Motor neuron (in vitro differentiated cells): ENCODE results near the gene CDC37. TPM values are rescaled to one million over a fixed set of nuclear protein-coding genes. Genes with fewer than 3 reads are reported as not detected.
A peak's percentile ranks its signal among the peaks of the same experiment; 100 is the strongest.

Source experiments
- ATAC-seq, 8 experiments: fragments of 200-7000 bp; cut with Tn5 transposase; replicated peaks in 6 of 8; 2 replicates each; pipeline ENCODE4 v1.8.0; 2021; ENCODE audit warnings: mild to moderate bottlenecking in 8 of 8, moderate library complexity in 8 of 8
- H3K27ac ChIP-seq, 2 donors: fragments of 250-450 bp; sonication (Bioruptor Pico); 2 replicates each; pipeline ENCODE4 v1.9.0; 2021; ENCODE audit warnings: antibody characterized with exemption in 2 of 2, mild to moderate bottlenecking in 2 of 2, moderate library complexity in 1 of 2
- H3K4me1 ChIP-seq, 2 donors: fragments of 250-450 bp; sonication (Bioruptor Pico); replicated peaks in 1 of 2; 2 replicates each; pipeline ENCODE4 v1.6.1; 2021; ENCODE audit warnings: antibody characterized with exemption in 2 of 2, mild to moderate bottlenecking in 2 of 2, moderate library complexity in 1 of 2
- H3K4me3 ChIP-seq, 5 donors: fragments of 250-450 bp; sonication (Bioruptor Pico); 2 replicates each; pipeline ENCODE4 v1.9.0; 2021; ENCODE audit warnings: antibody characterized with exemption in 5 of 5, mild to moderate bottlenecking in 5 of 5, moderate library complexity in 4 of 5
- WGBS, 10 experiments: fragments of 450-650 bp; shearing (Covaris generic); methylation state at CpG; one replicate each; pipeline ENCODE4 v1.0.0; 2022; 5-methylcytosine and 5-hydroxymethylcytosine counted together
- in situ Hi-C, 9 experiments: fragments of 400-800 bp; cut with MboI; loops; one replicate each; pipeline ENCODE4 v1.15.0; 2021; ENCODE audit warnings: low sequenced_read_pairs in 9 of 9, low pct_unique_long_range_greater_than_20kb in 2 of 9; ENCODE audit not compliant: unreplicated experiment in 9 of 9
- total RNA-seq, 8 experiments: library from RNA; unstranded; fragments of 300-600 nt; gene quantifications; 2 replicates each; pipeline versions ENCODE4 v1.2.3 to v1.2.4, GENCODE V29; 2022

Gene CDC37
- 100 to 1,000 TPM; 106 to 304 (median 175) TPM for total RNA-seq

GRCh38 chr19:10403137-10404021 lies at the start of gene CDC37:
Gene CDC37, minus strand, starts transcription at chr19:10403542. Its CDS starts 63 bp downstream, at chr19:10403479.
- H3K4me1 ChIP-seq = peaks cover 5 to 12% of the 10 kb centered on the region in 2 donors
- ATAC-seq = peak; percentile 69 to 87 (median 76)
- in situ Hi-C loops = no loop called here
- WGBS, 10 experiments = 0 to 19% (median 0%) methylated on average over 2 to 20 of the region's 69 CpGs; no CpG with 5 or more reads in 5 of the 10 experiments
- peak within 1 kb of the TSS; percentile 77 to 84 for H3K27ac ChIP-seq
- peak within 1 kb of the TSS; percentile 77 to 99 (median 94) for H3K4me3 ChIP-seq

GRCh38 chr19:10450853-10451609 lies 47.7 kb upstream of the CDC37 start:
- 86 to 100% methylated on average over 2 to 10 of the region's 25 CpGs; no CpG with 5 or more reads in 8 of the 10 experiments for WGBS, 10 experiments
- in situ Hi-C loops = no loop called here
- ATAC-seq = peak in 3 of 8 experiments; percentile 3 to 65 (median 15)
- peaks cover 19 to 33% of the 10 kb centered on the region in 2 donors for H3K4me1 ChIP-seq
- no peak overlapping the region for H3K4me3 ChIP-seq
- H3K27ac ChIP-seq = no peak overlapping the region

DNA sequence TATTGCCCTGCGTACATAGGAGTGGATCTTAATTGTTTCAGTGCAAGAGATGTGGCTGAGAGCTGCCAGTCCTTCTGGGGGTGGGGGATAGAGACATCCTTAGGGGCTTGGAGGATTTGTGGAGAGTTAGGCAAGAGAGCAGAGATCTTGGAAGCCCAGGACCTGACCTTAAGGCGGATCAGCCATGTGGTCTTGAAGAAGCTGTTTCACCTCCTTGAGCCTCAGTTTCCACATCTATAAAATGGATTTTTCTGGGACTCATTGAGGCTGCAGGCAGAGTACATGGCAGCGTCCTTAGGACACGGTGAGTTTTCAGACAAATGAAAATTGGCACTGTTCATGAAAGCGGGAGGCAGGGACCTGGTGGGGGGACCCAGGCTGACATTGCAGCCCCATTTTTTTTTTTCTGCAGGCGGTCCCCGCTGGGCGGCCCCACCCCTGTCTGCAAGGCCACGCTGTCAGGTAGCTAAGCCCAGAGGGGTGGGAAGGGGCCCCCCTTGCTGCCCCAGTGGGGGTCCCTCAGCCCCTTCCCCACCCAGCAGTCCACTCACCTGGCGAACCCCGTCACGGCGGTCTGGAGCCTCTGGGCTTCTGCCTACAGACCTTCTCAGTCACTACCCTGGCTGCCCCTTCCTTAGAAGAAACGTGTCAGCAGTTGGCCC lies 47.0 kb upstream of the CDC37 start:
- peaks cover 19 to 33% of the 10 kb centered on the region in 2 donors for H3K4me1 ChIP-seq
- 73 to 100% (median 91%) methylated on average over 1 to 4 of the region's 14 CpGs; no CpG with 5 or more reads in 5 of the 10 experiments for WGBS, 10 experiments
- in situ Hi-C loops = no loop called here
- no peak for ATAC-seq
- H3K4me3 ChIP-seq = no peak overlapping the region
- H3K27ac ChIP-seq = no peak overlapping the region

- ATAC-seq = no peak
- WGBS, 10 experiments = 50 to 80% (median 71%) methylated on average over 1 to 6 of the region's 7 CpGs; no CpG with 5 or more reads in 5 of the 10 experiments
- H3K4me3 ChIP-seq = no peak overlapping the region
- H3K4me1 ChIP-seq = peaks cover 13 to 23% of the 10 kb centered on the region in 2 donors
- no peak overlapping the region for H3K27ac ChIP-seq
- in situ Hi-C loops = no loop called here
These were observed 45.7 kb upstream of the CDC37 start for GRCh38 chr19:10449037-10449436.

GRCh38 chr19:10442698-10443097 lies 39.4 kb upstream of the CDC37 start:
- in situ Hi-C loops = no loop called here
- ATAC-seq = no peak
- WGBS, 10 experiments = 65 to 100% (median 77%) methylated on average over 1 to 3 of the region's 3 CpGs; no CpG with 5 or more reads in 4 of the 10 experiments
- Histone ChIP-seq H3K4me1 (no peaks in the 10 kb centered on the region), H3K27ac (no peak overlapping the region), H3K4me3 (no peak overlapping the region)

GRCh38 chr19:10439588-10439987 lies 36.2 kb upstream of the CDC37 start:
- 60 to 100% (median 80%) methylated on average over 1 to 2 of the region's 5 CpGs; no CpG with 5 or more reads in 3 of the 10 experiments for WGBS, 10 experiments
- in situ Hi-C loops = no loop called here
- Histone ChIP-seq H3K27ac (no peak overlapping the region), H3K4me1 (no peaks in the 10 kb centered on the region), H3K4me3 (no peak overlapping the region)
- no peak for ATAC-seq

DNA sequence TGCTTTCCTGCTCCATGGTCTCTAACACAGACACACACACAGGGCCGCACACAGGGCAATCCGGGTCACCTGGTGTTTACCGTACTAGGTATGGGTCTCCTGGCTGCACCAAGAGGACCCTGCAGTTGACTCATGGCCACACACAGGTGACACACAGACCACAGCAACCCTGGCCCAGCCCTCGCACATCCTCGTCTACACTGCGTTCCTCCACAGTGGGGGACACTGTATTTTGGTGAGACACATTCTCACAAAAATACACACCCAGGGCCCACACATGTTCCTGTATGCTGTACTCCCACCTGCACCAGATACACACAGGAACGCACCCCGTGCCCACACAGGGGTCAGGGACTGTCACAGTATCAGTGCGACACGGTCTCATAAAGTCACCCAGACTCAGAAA lies 29.8 kb upstream of the CDC37 start:
- Histone ChIP-seq H3K4me1 (peaks cover 6% of the 10 kb centered on the region in 2 donors), H3K4me3 (no peak overlapping the region), H3K27ac (no peak overlapping the region)
- 81 to 94% (median 92%) methylated on average over 2 to 5 of the region's 10 CpGs; no CpG with 5 or more reads in 5 of the 10 experiments for WGBS, 10 experiments
- in situ Hi-C loops = no loop called here
- ATAC-seq = no peak

DNA sequence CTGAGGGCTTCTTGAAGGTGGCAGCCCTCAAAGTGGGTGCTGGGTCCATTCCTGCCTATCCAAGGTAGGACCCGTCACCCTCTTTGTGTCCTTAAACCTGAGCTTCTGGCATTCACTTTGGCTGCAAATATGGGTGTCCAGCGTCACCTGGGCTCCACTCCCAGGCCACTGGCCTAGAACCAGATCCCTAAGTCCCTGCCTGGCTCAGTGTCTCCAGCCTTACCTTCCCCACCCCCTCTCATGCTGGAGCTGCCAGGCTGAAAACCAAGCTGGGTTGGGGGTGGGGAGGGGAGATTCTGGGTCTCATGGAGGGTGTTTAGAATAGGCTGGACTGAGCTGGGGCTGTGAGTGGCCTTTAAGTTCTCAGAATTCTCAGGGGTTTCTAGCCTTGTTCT lies 29.4 kb upstream of the CDC37 start:
- H3K4me1 ChIP-seq = peaks cover 6% of the 10 kb centered on the region in 2 donors
- no peak overlapping the region for H3K4me3 ChIP-seq
- WGBS, 10 experiments = 70 to 83% methylated on average over 2 of the region's 2 CpGs; no CpG with 5 or more reads in 8 of the 10 experiments
- in situ Hi-C loops = no loop called here
- H3K27ac ChIP-seq = no peak overlapping the region
- no peak for ATAC-seq

DNA sequence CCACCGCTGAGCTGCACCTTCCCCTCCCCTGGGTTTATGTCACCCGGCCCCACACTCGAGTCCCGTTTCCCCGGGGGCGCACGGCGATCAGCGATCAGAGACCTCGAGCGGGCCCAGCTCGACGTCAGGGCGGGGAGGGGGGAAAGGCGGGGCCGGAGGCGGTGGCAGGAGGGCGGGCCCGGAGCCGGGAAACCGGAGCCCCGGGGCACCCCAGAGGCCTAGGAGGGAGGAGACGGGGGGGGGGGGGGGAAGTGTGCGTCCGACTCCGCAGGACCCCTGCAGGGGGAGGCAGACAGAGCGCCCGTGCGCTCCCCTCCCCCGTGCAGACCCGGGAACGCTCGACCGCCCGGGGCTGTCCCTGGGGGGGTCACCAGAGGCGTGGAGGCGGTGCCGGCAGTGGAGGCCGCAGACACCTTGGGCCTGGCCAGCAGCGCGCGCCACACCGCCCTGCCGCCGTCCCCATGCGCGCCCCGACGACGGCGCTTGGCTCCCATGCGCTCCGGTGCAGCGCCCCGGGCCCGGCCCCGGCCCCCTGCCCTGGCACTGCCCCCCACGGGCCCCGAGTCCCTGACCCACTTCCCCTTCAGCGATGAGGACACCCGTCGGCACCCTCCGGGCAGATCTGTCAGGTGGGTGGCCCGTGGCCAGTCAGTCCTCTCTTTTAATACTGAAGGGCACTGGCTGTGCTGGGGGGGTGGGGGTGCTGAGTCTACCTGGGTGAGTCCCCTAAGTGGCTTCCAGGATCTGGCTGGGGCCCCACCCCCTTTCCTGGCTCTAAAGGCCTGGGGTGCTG lies 28.8 kb upstream of the CDC37 start:
- Histone ChIP-seq H3K4me3 (peak overlapping the region in 1 of 5 donors; percentile 16), H3K4me1 (peaks cover 6% of the 10 kb centered on the region in 2 donors), H3K27ac (no peak overlapping the region)
- 33% methylated on average over 3 of the region's 64 CpGs; no CpG with 5 or more reads in 9 of the 10 experiments for WGBS, 10 experiments
- in situ Hi-C loops = no loop called here
- ATAC-seq = peak; percentile 46 to 88 (median 69)

- Histone ChIP-seq H3K4me3 (no peak overlapping the region), H3K27ac (no peak overlapping the region), H3K4me1 (peaks cover 6% of the 10 kb centered on the region in 2 donors)
- no peak for ATAC-seq
- WGBS, 10 experiments = 0 to 19% (median 12%) methylated on average over 3 to 9 of the region's 25 CpGs; no CpG with 5 or more reads in 6 of the 10 experiments
- in situ Hi-C loops = no loop called here
These were observed 28.1 kb upstream of the CDC37 start for GRCh38 chr19:10431254-10431942.

GRCh38 chr19:10430505-10431253 lies 27.3 kb upstream of the CDC37 start:
- Histone ChIP-seq H3K4me3 (no peak overlapping the region), H3K27ac (no peak overlapping the region), H3K4me1 (peaks cover 6% of the 10 kb centered on the region in 2 donors)
- peak; percentile 31 to 80 (median 46) for ATAC-seq
- WGBS, 10 experiments = 0 to 34% (median 20%) methylated on average over 2 to 7 of the region's 75 CpGs; no CpG with 5 or more reads in 7 of the 10 experiments
- in situ Hi-C loops = no loop called here
